ENCODE measurements around the gene THSD4.

The THSD4 gene

GRCh38 chr15:71329497-71330260 lies 214.4 kb downstream of the THSD4 start:
- peak; percentile 57 for DNase-seq (ENCODE audit: low read depth)
- no peak overlapping the region for H3K4me3 ChIP-seq (ENCODE audit: low read length)
- no peak for TF ChIP-seq CTCF (conservative IDR thresholded peaks at IDR 0.05; ENCODE audit: low read depth, low read length)

- no peak for TF ChIP-seq CTCF (conservative IDR thresholded peaks at IDR 0.05; ENCODE audit: low read depth, low read length)
- DNase-seq (ENCODE audit: low read depth): no peak
- H3K4me3 ChIP-seq (ENCODE audit: low read length): no peak overlapping the region
Measured at GRCh38 chr15:71330638-71331162, 215.4 kb downstream of the THSD4 start.

- H3K4me3 ChIP-seq (ENCODE audit: low read length): no peak overlapping the region
- DNase-seq (ENCODE audit: low read depth): no peak
- no peak for TF ChIP-seq CTCF (conservative IDR thresholded peaks at IDR 0.05; ENCODE audit: low read depth, low read length)
Measured at GRCh38 chr15:71331173-71331572, 215.9 kb downstream of the THSD4 start.

- no peak for DNase-seq (ENCODE audit: low read depth)
- H3K4me3 ChIP-seq (ENCODE audit: low read length): no peak overlapping the region
- TF ChIP-seq CTCF (conservative IDR thresholded peaks at IDR 0.05; ENCODE audit: low read depth, low read length): no peak
Measured at GRCh38 chr15:71332431-71333004, 217.2 kb downstream of the THSD4 start.

GRCh38 chr15:71333136-71333700 lies 217.9 kb downstream of the THSD4 start:
- H3K4me3 ChIP-seq (ENCODE audit: low read length): no peak overlapping the region
- no peak for TF ChIP-seq CTCF (conservative IDR thresholded peaks at IDR 0.05; ENCODE audit: low read depth, low read length)
- DNase-seq (ENCODE audit: low read depth): no peak

GRCh38 chr15:71333839-71334238 lies 218.6 kb downstream of the THSD4 start:
- DNase-seq (ENCODE audit: low read depth): no peak
- no peak for TF ChIP-seq CTCF (conservative IDR thresholded peaks at IDR 0.05; ENCODE audit: low read depth, low read length)
- H3K4me3 ChIP-seq (ENCODE audit: low read length): no peak overlapping the region

Measured in retinal pigment epithelial cell (primary cell).